MCF 10A (cell line): ENCODE measurements around the gene HBM. TPM values are rescaled to one million over a fixed set of nuclear protein-coding genes. Genes with fewer than 3 reads are reported as not detected.

Experiments
- BruUV-seq: library from RNA; stranded (reverse); fragments of 400-500 nt; replicated peaks from 2 replicates; lab custom pipeline; 2021; lab: Mats Ljungman, UMichigan
- CTCF ChIA-PET: fragments of 300-600 bp; sonication (Branson Sonifier 250); formaldehyde crosslinking; extraction: SDS; loops from one replicate; lab custom pipeline; 2021; ENCODE audit warnings: antibody characterized with exemption, inconsistent platforms; lab: Yijun Ruan, JAX
- POLR2A ChIA-PET: fragments of 300-600, 350-650 bp; sonication (Branson Sonifier 250); formaldehyde crosslinking; extraction: SDS; loops from one replicate; lab custom pipeline; 2020; ENCODE audit warnings: antibody characterized with exemption, inconsistent platforms; lab: Yijun Ruan, JAX
- DNase-seq: peaks from one replicate; pipeline ENCODE4 v3.0.0-alpha.2; 2018; ENCODE audit not compliant: unreplicated experiment
- H3K27ac Mint-ChIP-seq: one replicate; pipeline ENCODE4 v1.8.0; 2022; ENCODE audit warnings: mild to moderate bottlenecking, low read depth, mixed read lengths; ENCODE audit not compliant: unreplicated experiment
- H3K27me3 Mint-ChIP-seq: one replicate; pipeline ENCODE4 v1.8.0; 2022; ENCODE audit warnings: mixed read lengths; ENCODE audit not compliant: insufficient read depth, unreplicated experiment
- H3K36me3 Mint-ChIP-seq: one replicate; pipeline ENCODE4 v1.8.0; 2022; ENCODE audit warnings: mild to moderate bottlenecking, moderate library complexity, mixed read lengths; ENCODE audit not compliant: insufficient read depth, unreplicated experiment
- H3K4me1 Mint-ChIP-seq: one replicate; pipeline ENCODE4 v1.8.0; 2022; ENCODE audit warnings: mixed read lengths; ENCODE audit not compliant: insufficient read depth, unreplicated experiment
- H3K4me3 Mint-ChIP-seq: one replicate; pipeline ENCODE4 v1.8.0; 2022; ENCODE audit warnings: mild to moderate bottlenecking, moderate library complexity, mixed read lengths; ENCODE audit not compliant: unreplicated experiment
- H3K9me3 Mint-ChIP-seq: one replicate; pipeline ENCODE4 v1.8.0; 2022; ENCODE audit warnings: mixed read lengths; ENCODE audit not compliant: unreplicated experiment
- CTCF ChIP-seq: fragments of 200-600 bp; IDR thresholded peaks from one replicate; pipeline ENCODE4 v1.8.0; 2022; ENCODE audit warnings: antibody characterized with exemption, mild to moderate bottlenecking; ENCODE audit not compliant: unreplicated experiment
- intact Hi-C: fragments of 100-400 bp; cut with micrococcal nuclease; formaldehyde crosslinking; loops from 2 replicates; pipeline ENCODE4 v1.14.1; 2022
- total RNA-seq: library from RNA; stranded (reverse); gene quantifications from 2 replicates; pipeline ENCODE4 v1.2.3, GENCODE V29; 2022

HBM gene
- total RNA-seq, 1 experiment from 2014 or later = not detected

DNA sequence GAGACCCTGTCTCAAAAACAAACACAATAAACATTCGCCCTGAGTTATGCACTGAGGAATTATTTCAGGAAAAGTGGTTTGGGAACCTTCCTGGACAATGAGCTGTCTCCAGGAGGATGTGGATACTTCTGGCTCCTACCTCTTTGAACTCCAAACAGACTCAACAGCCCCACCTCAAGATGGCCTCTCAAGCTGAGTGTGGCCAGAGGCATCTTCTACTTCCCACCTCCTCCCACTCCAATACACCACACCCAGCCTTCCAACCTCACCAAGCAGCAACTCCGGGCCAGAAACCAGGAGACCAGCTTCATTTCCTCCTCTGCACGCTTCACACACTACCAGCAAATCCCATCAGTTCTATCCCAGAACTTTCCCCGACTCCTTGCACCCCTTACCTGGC, 26.1 kb downstream of the HBM start:
- Mint-ChIP-seq H3K4me1 (no peaks in the 10 kb centered on the region), H3K27me3 (no peaks in the 10 kb centered on the region), H3K9me3 (no peaks in the 10 kb centered on the region), H3K36me3 (peaks cover 96% of the 10 kb centered on the region), H3K4me3 (no peak overlapping the region), H3K27ac (no peak overlapping the region)
- ChIA-PET POLR2A (no interaction called here), CTCF (interaction anchor here (1.5 kb wide), 1 partner anchor 10 kb away, joined by 6 read pairs; no protein-coding TSS in a partner anchor)
- intact Hi-C loops = no loop called here
- no TSS peak for BruUV-seq
- no peak for TF ChIP-seq CTCF
- DNase-seq = no peak

DNA sequence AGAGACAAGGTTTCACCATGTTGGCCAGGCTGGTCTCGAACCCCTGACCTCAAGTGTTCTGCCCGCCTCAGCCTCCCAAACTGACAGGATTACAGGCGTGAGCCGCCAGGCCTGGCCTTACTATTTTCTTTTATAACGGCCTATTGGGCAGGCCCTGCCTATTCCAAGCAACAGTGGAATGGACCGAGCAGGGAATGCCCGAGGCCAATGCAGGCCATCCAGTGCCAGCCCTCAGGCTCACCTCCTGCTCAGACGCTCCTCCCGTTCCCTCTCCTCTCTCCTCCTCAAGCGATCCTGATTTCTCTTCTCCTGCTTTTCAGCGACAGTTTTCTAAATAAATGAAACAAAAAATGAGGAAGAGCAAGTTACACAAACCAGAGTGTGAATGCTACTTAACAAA, 26.9 kb downstream of the HBM start:
- BruUV-seq = no TSS peak
- CTCF ChIA-PET = interaction anchor here (1.4 to 1.5 kb wide), 2 partner anchors 11 to 169 kb away, joined by 3 to 6 read pairs; no protein-coding TSS in a partner anchor
- intact Hi-C loops = no loop called here
- Mint-ChIP-seq H3K4me1 (no peaks in the 10 kb centered on the region), H3K4me3 (no peak overlapping the region), H3K27me3 (no peaks in the 10 kb centered on the region), H3K36me3 (peaks cover 98% of the 10 kb centered on the region), H3K9me3 (no peaks in the 10 kb centered on the region), H3K27ac (no peak overlapping the region)
- DNase-seq = no peak
- POLR2A ChIA-PET = no interaction called here
- TF ChIP-seq CTCF = no peak

DNA sequence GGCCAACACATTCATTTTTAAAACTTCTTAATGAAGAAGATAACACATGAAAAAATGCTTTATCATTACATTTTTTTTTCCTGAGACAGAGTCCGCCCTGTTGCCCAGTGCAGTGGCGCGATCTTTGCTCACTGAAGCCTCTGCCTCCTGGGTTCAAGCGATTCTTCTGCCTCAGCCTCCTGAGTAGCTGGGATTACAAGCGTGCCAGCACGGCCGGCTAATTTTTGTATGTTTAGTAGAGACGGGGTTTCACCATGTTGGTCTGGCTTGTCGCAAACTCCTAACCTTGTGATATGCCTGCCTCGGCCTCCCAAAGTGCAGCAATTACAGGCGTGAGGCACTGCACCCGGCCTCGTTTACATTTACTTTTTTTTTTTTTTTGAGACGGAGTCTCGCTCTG, 27.7 kb downstream of the HBM start:
- peaks cover 98% of the 10 kb centered on the region for H3K36me3 Mint-ChIP-seq

GRCh38 chr16:194516-194915, 28.7 kb downstream of the HBM start:
- peaks cover 98% of the 10 kb centered on the region for H3K36me3 Mint-ChIP-seq
- ChIA-PET CTCF (interaction anchor here (0.6 to 2.0 kb wide), 3 partner anchors 13 to 129 kb away, joined by 3 to 8 read pairs (median 5); no protein-coding TSS in a partner anchor), POLR2A (interaction anchor here (1.1 kb wide), 1 partner anchor 32 kb away, joined by 4 read pairs; no protein-coding TSS in a partner anchor)
- BruUV-seq = no TSS peak
- intact Hi-C loops = no loop called here
- no peak overlapping the region for H3K4me3 Mint-ChIP-seq
- H3K4me1 Mint-ChIP-seq = no peaks in the 10 kb centered on the region
- DNase-seq = no peak
- no peaks in the 10 kb centered on the region for H3K27me3 Mint-ChIP-seq
- no peaks in the 10 kb centered on the region for H3K9me3 Mint-ChIP-seq
- TF ChIP-seq CTCF = no peak
- no peak overlapping the region for H3K27ac Mint-ChIP-seq

More for the DNA sequence above, 27.7 kb downstream of the HBM start:
- CTCF ChIA-PET = interaction anchor here (1.4 kb wide), 1 partner anchor 169 kb away, joined by 3 read pairs; no protein-coding TSS in a partner anchor
- TF ChIP-seq CTCF = no peak
- Mint-ChIP-seq H3K4me1 (no peaks in the 10 kb centered on the region), H3K27me3 (no peaks in the 10 kb centered on the region), H3K4me3 (no peak overlapping the region), H3K27ac (no peak overlapping the region), H3K9me3 (no peaks in the 10 kb centered on the region)
- no peak for DNase-seq
- no TSS peak for BruUV-seq
- intact Hi-C loops = no loop called here
- POLR2A ChIA-PET = no interaction called here
